Endodermal cell (in vitro differentiated cells): ENCODE data around the gene PTPRK. TPM values are rescaled to one million over a fixed set of nuclear protein-coding genes. Genes with fewer than 3 reads are reported as not detected.

ENCODE experiments used
- DNase-seq: peaks from one replicate; pipeline ENCODE4 v3.0.0-alpha.2; 2017
- H3K27ac ChIP-seq: 2 replicates; pipeline ENCODE4 v1.5.1; 2013; ENCODE audit warnings: mild to moderate bottlenecking, low read depth, low read length, moderate library complexity
- H3K27me3 ChIP-seq: 2 replicates; pipeline ENCODE4 v1.6.1; 2013; ENCODE audit warnings: mild to moderate bottlenecking, low read length, moderate library complexity; ENCODE audit not compliant: insufficient read depth, control insufficient read depth, poor library complexity, severe bottlenecking
- H3K36me3 ChIP-seq: 2 replicates; pipeline ENCODE4 v1.7.0; 2013; ENCODE audit warnings: mild to moderate bottlenecking, low read length, moderate library complexity; ENCODE audit not compliant: control insufficient read depth, insufficient read depth
- H3K4me1 ChIP-seq: one replicate; pipeline ENCODE4 v1.7.0; 2013; ENCODE audit warnings: low read length; ENCODE audit not compliant: control insufficient read depth, insufficient read depth
- H3K4me3 ChIP-seq: 2 replicates; pipeline ENCODE4 v1.5.1; 2013; ENCODE audit warnings: mild to moderate bottlenecking, low read length, moderate library complexity
- H3K9ac ChIP-seq: 2 replicates; pipeline ENCODE4 v1.6.1; 2013; ENCODE audit warnings: mild to moderate bottlenecking, low read length, moderate library complexity; ENCODE audit not compliant: poor library complexity, severe bottlenecking; ENCODE audit errors: extremely low read depth
- H3K9me3 ChIP-seq: 2 replicates; pipeline ENCODE4 v1.6.1; 2013; ENCODE audit warnings: mild to moderate bottlenecking, low read length, moderate library complexity; ENCODE audit not compliant: control insufficient read depth
- H3K27ac Mint-ChIP-seq: 2 replicates; pipeline ENCODE4 v1.8.0; 2020; ENCODE audit warnings: mixed read lengths
- H3K27me3 Mint-ChIP-seq: 2 replicates; pipeline ENCODE4 v1.8.0; 2021; ENCODE audit warnings: mild to moderate bottlenecking, mixed read lengths; ENCODE audit not compliant: insufficient read depth
- H3K36me3 Mint-ChIP-seq: 2 replicates; pipeline ENCODE4 v1.8.0; 2020; ENCODE audit warnings: low read depth, mixed read lengths
- H3K4me1 Mint-ChIP-seq: 2 replicates; pipeline ENCODE4 v1.8.0; 2020; ENCODE audit warnings: mixed read lengths
- H3K4me3 Mint-ChIP-seq: 2 replicates; pipeline ENCODE4 v1.8.0; 2020; ENCODE audit warnings: mild to moderate bottlenecking, moderate library complexity, mixed read lengths
- H3K9me3 Mint-ChIP-seq: 2 replicates; pipeline ENCODE4 v1.8.0; 2020; ENCODE audit warnings: mild to moderate bottlenecking, mixed read lengths
- WGBS, 2 experiments: methylation state at CpG; one replicate each; pipeline versions ENCODE4 v1.1.5 to v1.1.7; 2013; ENCODE audit warnings: missing lambda C conversion rate in 2 of 2, mixed read lengths in 1 of 2; ENCODE audit not compliant: insufficient coverage in 1 of 2, insufficient read length in 1 of 2; 5-methylcytosine and 5-hydroxymethylcytosine counted together
- total RNA-seq, 2 donors: library from RNA; stranded (reverse); fragmentation: NEBNext Ultra II Directional in 1 of 2; extraction: Animal tissue kit (Norgen Biotek cat#: 25700) in 1 of 2; gene quantifications; 2 replicates in 1 of 2; 3 replicates in 1 of 2; pipeline ENCODE4 v1.2.1, GENCODE V29; 2021
- TF ChIP-seq, protein P1 (sequence below): fragments of 200-600 bp; sonication (generic); conservative IDR thresholded peaks from 2 replicates; pipeline ENCODE4 v1.5.0; 2021; ENCODE audit warnings: antibody characterized with exemption, mild to moderate bottlenecking

The PTPRK gene
- total RNA-seq, 2 donors from 2014 or later = 46.4 to 57.6 TPM

DNA sequence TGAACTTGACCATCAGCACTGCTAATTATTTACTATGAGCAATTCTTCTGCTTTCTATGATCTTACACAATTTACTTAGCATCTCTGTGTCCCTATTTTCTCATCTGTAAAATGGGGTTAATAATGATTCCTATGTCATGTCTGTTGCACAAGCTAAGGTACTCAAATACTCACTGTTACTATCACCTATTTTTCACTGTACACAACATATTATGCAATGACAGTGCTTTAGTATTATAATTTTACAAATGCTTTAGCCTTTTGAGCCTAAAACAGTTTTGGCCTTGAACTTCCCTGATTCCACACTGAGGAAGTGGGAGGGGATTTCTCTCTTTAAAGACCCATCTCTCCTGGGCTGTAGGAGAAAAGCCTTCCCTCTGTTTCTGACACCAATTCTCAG, 582.7 kb downstream of the PTPRK start:
- Mint-ChIP-seq H3K4me1 (peaks cover 6% of the 10 kb centered on the region), H3K4me3 (no peak overlapping the region), H3K36me3 (no peaks in the 10 kb centered on the region), H3K9me3 (peaks cover 7% of the 10 kb centered on the region), H3K27me3 (no peaks in the 10 kb centered on the region), H3K27ac (no peak overlapping the region)
- Histone ChIP-seq H3K9me3 (peaks cover 9% of the 10 kb centered on the region), H3K4me1 (no peaks in the 10 kb centered on the region), H3K36me3 (no peaks in the 10 kb centered on the region), H3K9ac (no peak overlapping the region), H3K4me3 (no peak overlapping the region), H3K27ac (no peak overlapping the region), H3K27me3 (no peaks in the 10 kb centered on the region)
- TF ChIP-seq, protein P1, sequence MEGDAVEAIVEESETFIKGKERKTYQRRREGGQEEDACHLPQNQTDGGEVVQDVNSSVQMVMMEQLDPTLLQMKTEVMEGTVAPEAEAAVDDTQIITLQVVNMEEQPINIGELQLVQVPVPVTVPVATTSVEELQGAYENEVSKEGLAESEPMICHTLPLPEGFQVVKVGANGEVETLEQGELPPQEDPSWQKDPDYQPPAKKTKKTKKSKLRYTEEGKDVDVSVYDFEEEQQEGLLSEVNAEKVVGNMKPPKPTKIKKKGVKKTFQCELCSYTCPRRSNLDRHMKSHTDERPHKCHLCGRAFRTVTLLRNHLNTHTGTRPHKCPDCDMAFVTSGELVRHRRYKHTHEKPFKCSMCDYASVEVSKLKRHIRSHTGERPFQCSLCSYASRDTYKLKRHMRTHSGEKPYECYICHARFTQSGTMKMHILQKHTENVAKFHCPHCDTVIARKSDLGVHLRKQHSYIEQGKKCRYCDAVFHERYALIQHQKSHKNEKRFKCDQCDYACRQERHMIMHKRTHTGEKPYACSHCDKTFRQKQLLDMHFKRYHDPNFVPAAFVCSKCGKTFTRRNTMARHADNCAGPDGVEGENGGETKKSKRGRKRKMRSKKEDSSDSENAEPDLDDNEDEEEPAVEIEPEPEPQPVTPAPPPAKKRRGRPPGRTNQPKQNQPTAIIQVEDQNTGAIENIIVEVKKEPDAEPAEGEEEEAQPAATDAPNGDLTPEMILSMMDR = no peak
- DNase-seq = no peak

DNA sequence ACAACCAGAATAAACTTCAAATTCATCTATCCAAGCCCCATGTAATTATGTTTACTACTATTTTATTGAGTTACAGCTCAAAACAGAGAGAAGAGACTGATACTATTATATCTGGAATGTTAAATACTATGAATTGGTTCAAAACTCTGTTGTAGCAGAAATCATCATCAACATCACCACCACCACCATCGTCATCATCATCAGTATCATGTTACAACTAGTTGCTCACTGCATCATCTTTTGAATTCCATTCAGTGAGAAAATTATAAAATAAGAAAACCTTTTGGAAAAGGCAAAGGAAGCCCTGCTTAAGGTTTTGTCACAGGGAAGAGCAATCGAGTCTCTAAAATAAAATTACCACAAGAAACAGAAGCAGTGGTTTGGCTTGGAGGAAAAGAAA, 583.3 kb downstream of the PTPRK start:
- Mint-ChIP-seq H3K27ac (no peak overlapping the region), H3K4me1 (peaks cover 6% of the 10 kb centered on the region), H3K36me3 (no peaks in the 10 kb centered on the region), H3K9me3 (peaks cover 9% of the 10 kb centered on the region), H3K4me3 (no peak overlapping the region), H3K27me3 (no peaks in the 10 kb centered on the region)
- Histone ChIP-seq H3K9me3 (peaks cover 14% of the 10 kb centered on the region), H3K9ac (no peak overlapping the region), H3K4me1 (no peaks in the 10 kb centered on the region), H3K27me3 (no peaks in the 10 kb centered on the region), H3K36me3 (no peaks in the 10 kb centered on the region), H3K27ac (no peak overlapping the region), H3K4me3 (no peak overlapping the region)
- WGBS, 2 experiments = 84 to 100% methylated on average over 1 to 2 of the region's 2 CpGs
- TF ChIP-seq, protein P1 = no peak
- DNase-seq = no peak

DNA sequence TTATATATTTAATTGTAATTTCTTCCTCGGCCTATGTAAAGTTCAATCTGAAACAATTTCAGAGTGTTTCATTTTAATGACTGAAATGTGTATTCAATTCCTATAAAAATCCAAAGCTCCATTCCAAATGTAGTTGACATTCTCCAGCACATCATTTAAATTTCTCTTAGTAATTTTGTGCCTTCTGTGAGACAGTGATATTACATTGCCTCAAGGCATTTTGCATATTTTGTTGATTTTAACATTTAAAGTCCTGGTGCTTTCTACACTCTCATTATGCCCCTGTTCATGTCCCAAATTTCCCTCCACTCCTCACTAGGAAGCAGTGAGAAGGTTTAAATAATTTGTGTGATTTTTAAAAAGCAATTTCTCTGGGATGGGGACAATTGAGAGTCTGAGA, 585.4 kb downstream of the PTPRK start:
- WGBS, 2 experiments = 78% methylated on average over 1 of the region's 1 CpG; no CpG with 5 or more reads in 1 of the 2 experiments
- H3K36me3 ChIP-seq = no peaks in the 10 kb centered on the region
- Mint-ChIP-seq H3K9me3 (peaks cover 12% of the 10 kb centered on the region), H3K4me3 (no peak overlapping the region), H3K4me1 (peaks cover 2% of the 10 kb centered on the region), H3K27ac (no peak overlapping the region), H3K36me3 (no peaks in the 10 kb centered on the region), H3K27me3 (no peaks in the 10 kb centered on the region)
- H3K4me1 ChIP-seq = no peaks in the 10 kb centered on the region
- TF ChIP-seq, protein P1 = no peak
- no peak for DNase-seq
- no peak overlapping the region for H3K9ac ChIP-seq
- no peak overlapping the region for H3K4me3 ChIP-seq
- no peak overlapping the region for H3K27ac ChIP-seq
- H3K9me3 ChIP-seq = peaks cover 14% of the 10 kb centered on the region
- no peaks in the 10 kb centered on the region for H3K27me3 ChIP-seq
